Keratinocyte (primary cell): ENCODE measurements around the gene P2RX3. TPM values are rescaled to one million over a fixed set of nuclear protein-coding genes. Genes with fewer than 3 reads are reported as not detected.

ENCODE experiments used
- DNase-seq: peaks from one replicate; pipeline ENCODE4 v3.0.0-alpha.2; 2011; ENCODE audit warnings: low read depth, missing footprints, low spot score
- FAIRE-seq: peaks from 2 replicates; lab custom pipeline; 2011; peaks lifted over from hg19 to GRCh38; lab: Jason Lieb, UNC
- H2AFZ ChIP-seq: 2 replicates; pipeline ENCODE4 v1.6.0; 2012; ENCODE audit warnings: low read length, control low read depth, inconsistent platforms; ENCODE audit not compliant: control insufficient read depth
- H3K27ac ChIP-seq: 2 replicates; pipeline ENCODE4 v1.5.1; 2011; ENCODE audit warnings: low read length; ENCODE audit not compliant: control insufficient read depth, insufficient read depth
- H3K27me3 ChIP-seq: 3 replicates; pipeline ENCODE4 v1.6.0; 2011; ENCODE audit warnings: low read length; ENCODE audit not compliant: control insufficient read depth, insufficient read depth; ENCODE audit errors: extremely low read depth
- H3K36me3 ChIP-seq, 2 experiments: 2 replicates in 1 of 2; 3 replicates in 1 of 2; pipeline ENCODE4 v1.5.1; 2011; ENCODE audit warnings: low read length in 2 of 2, mild to moderate bottlenecking in 1 of 2; ENCODE audit not compliant: control insufficient read depth in 2 of 2, insufficient read depth in 2 of 2; ENCODE audit errors: extremely low read depth in 1 of 2
- H3K4me1 ChIP-seq: 3 replicates; pipeline ENCODE4 v1.5.1; 2011; ENCODE audit warnings: low read length; ENCODE audit not compliant: control insufficient read depth, insufficient read depth; ENCODE audit errors: extremely low read depth
- H3K4me2 ChIP-seq: 3 replicates; pipeline ENCODE4 v1.6.0; 2011; ENCODE audit warnings: low read depth, low read length; ENCODE audit not compliant: control insufficient read depth, insufficient read depth; ENCODE audit errors: extremely low read depth
- H3K4me3 ChIP-seq, 3 experiments: fragments of 200-600 bp in 1 of 3; sonication (generic) in 1 of 3; 2 replicates in 2 of 3; 3 replicates in 1 of 3; pipeline ENCODE4 v1.5.1; 2011 to 2016; ENCODE audit warnings: low read length in 3 of 3, mild to moderate bottlenecking in 3 of 3, control low read depth in 2 of 3, inconsistent platforms in 1 of 3, low read depth in 1 of 3, mixed read lengths in 1 of 3, mixed run types in 1 of 3, moderate library complexity in 1 of 3; ENCODE audit not compliant: control insufficient read depth in 2 of 3, insufficient read depth in 2 of 3; ENCODE audit errors: extremely low read depth in 1 of 3
- H3K79me2 ChIP-seq: 2 replicates; pipeline ENCODE4 v1.6.0; 2012; ENCODE audit warnings: low read length; ENCODE audit not compliant: control insufficient read depth, insufficient read depth
- H3K9ac ChIP-seq: 3 replicates; pipeline ENCODE4 v1.6.0; 2011; ENCODE audit warnings: low read length; ENCODE audit not compliant: control insufficient read depth, insufficient read depth; ENCODE audit errors: extremely low read depth
- H3K9me1 ChIP-seq: 3 replicates; pipeline ENCODE4 v1.6.0; 2011; ENCODE audit warnings: low read length; ENCODE audit not compliant: control insufficient read depth, insufficient read depth; ENCODE audit errors: extremely low read depth
- H3K9me3 ChIP-seq: 2 replicates; pipeline ENCODE4 v1.5.1; 2012; ENCODE audit warnings: low read depth, low read length; ENCODE audit not compliant: control insufficient read depth
- H4K20me1 ChIP-seq: 3 replicates; pipeline ENCODE4 v1.6.0; 2011; ENCODE audit warnings: low read length; ENCODE audit not compliant: control insufficient read depth, insufficient read depth; ENCODE audit errors: extremely low read depth
- CTCF ChIP-seq, 3 experiments: IDR thresholded peaks in 1 of 3; conservative IDR thresholded peaks in 1 of 3; optimal IDR thresholded peaks in 1 of 3; 2 replicates in 2 of 3; 3 replicates in 1 of 3; pipeline versions ENCODE3 to v1.5.1; 2011; ENCODE audit warnings: low read length in 3 of 3, mild to moderate bottlenecking in 3 of 3, moderate library complexity in 2 of 3, control low read depth in 1 of 3, inconsistent platforms in 1 of 3; ENCODE audit not compliant: insufficient read depth in 2 of 3; ENCODE audit errors: extremely low read depth in 1 of 3
- EZH2 ChIP-seq: IDR thresholded peaks from one replicate; pipeline ENCODE4 v1.6.1; 2012; ENCODE audit warnings: inconsistent platforms, mild to moderate bottlenecking, low read length, moderate library complexity
- dilution Hi-C: fragments of 300-500 bp; cut with MboI; formaldehyde crosslinking; loops from one replicate; pipeline ENCODE4 v1.7.0; 2020; ENCODE audit warnings: low sequenced_read_pairs; ENCODE audit not compliant: extremely low pct_ligation_motif_present
- polyA plus RNA-seq, 5 experiments: library from polyadenylated mRNA; depleted of rRNA in 3 of 5; stranded (reverse) in 3 of 5; stranded (forward) in 1 of 5; unstranded in 1 of 5; fragments of >200 nt; gene quantifications; 1 replicate in 1 of 5; 2 replicates in 3 of 5; 3 replicates in 1 of 5; pipeline versions ENCODE4 v1.2.1 to v1.2.3, GENCODE V29; 2011 to 2012; ENCODE audit warnings: missing spikeins in 2 of 5, low read depth in 1 of 5, low replicate concordance in 1 of 5

Gene P2RX3
- polyA plus RNA-seq, 1 donor (not counting 4 experiments of a cell fraction or from before 2014, with no cell fraction given), result not detected

GRCh38 chr11:57359396-57359795, 21.2 kb downstream of the P2RX3 start:
- no peak overlapping the region for H3K4me2 ChIP-seq
- H3K9me3 ChIP-seq, result no peaks in the 10 kb centered on the region
- no peaks in the 10 kb centered on the region for H3K79me2 ChIP-seq
- H3K4me3 ChIP-seq, result no peak overlapping the region
- dilution Hi-C loops, result no loop called here
- H3K27ac ChIP-seq, result no peak overlapping the region
- H3K4me1 ChIP-seq, result peaks cover 21% of the 10 kb centered on the region
- FAIRE-seq (no peak), DNase-seq (no peak)
- H4K20me1 ChIP-seq, result no peaks in the 10 kb centered on the region
- no peak overlapping the region for H3K9ac ChIP-seq
- no peaks in the 10 kb centered on the region for H3K36me3 ChIP-seq
- H3K27me3 ChIP-seq, result no peaks in the 10 kb centered on the region
- no peaks in the 10 kb centered on the region for H3K9me1 ChIP-seq
- no peak for TF ChIP-seq CTCF (optimal IDR thresholded peaks at IDR 0.05 in 1 of 3, IDR thresholded peaks at IDR 0.05 in 1 of 3, conservative IDR thresholded peaks at IDR 0.05 in 1 of 3; ENCODE audit: extremely low read depth in 1 of 3, insufficient read depth in 2 of 3, low read length in 3 of 3)
- no peak for TF ChIP-seq EZH2
- no peak overlapping the region for H2AFZ ChIP-seq

- Histone ChIP-seq H3K27ac (no peak overlapping the region), H3K79me2 (no peaks in the 10 kb centered on the region), H3K9me3 (no peaks in the 10 kb centered on the region), H3K9me1 (no peaks in the 10 kb centered on the region), H3K36me3 (no peaks in the 10 kb centered on the region), H3K9ac (no peak overlapping the region), H2AFZ (no peak overlapping the region), H3K4me2 (no peak overlapping the region), H3K27me3 (no peaks in the 10 kb centered on the region), H4K20me1 (no peaks in the 10 kb centered on the region), H3K4me3 (no peak overlapping the region), H3K4me1 (peaks cover 21% of the 10 kb centered on the region)
- DNase-seq, result no peak
- TF ChIP-seq CTCF (optimal IDR thresholded peaks at IDR 0.05 in 1 of 3, IDR thresholded peaks at IDR 0.05 in 1 of 3, conservative IDR thresholded peaks at IDR 0.05 in 1 of 3; ENCODE audit: extremely low read depth in 1 of 3, insufficient read depth in 2 of 3, low read length in 3 of 3) (no peak), EZH2 (no peak)
- FAIRE-seq, result no peak
- dilution Hi-C loops, result no loop called here
Measured at GRCh38 chr11:57359896-57360690, 21.9 kb downstream of the P2RX3 start.
